Islet of Langerhans (tissue), 1 donor: ENCODE data around the gene ZFYVE28.

ENCODE experiments used
- FAIRE-seq: peaks from one replicate; lab custom pipeline; 2011; peaks lifted over from hg19 to GRCh38; lab: Jason Lieb, UNC

Gene ZFYVE28

GRCh38 chr4:2331519-2332200 lies 86.8 kb downstream of the ZFYVE28 start:
- no peak for FAIRE-seq

- FAIRE-seq: no peak
These were observed 87.4 kb downstream of the ZFYVE28 start for GRCh38 chr4:2331043-2331420.

GRCh38 chr4:2330091-2331042 lies 88.1 kb downstream of the ZFYVE28 start:
- peak; percentile 45 for FAIRE-seq

GRCh38 chr4:2327579-2327978 lies 90.9 kb downstream of the ZFYVE28 start:
- FAIRE-seq: peak; percentile 17

GRCh38 chr4:2324891-2325290 lies 93.6 kb downstream of the ZFYVE28 start:
- FAIRE-seq: no peak

- no peak for FAIRE-seq
These were observed 95.6 kb downstream of the ZFYVE28 start for GRCh38 chr4:2322841-2323240.

- no peak for FAIRE-seq
These were observed 96.2 kb downstream of the ZFYVE28 start for GRCh38 chr4:2322227-2322626.

- no peak for FAIRE-seq
These were observed 96.9 kb downstream of the ZFYVE28 start for GRCh38 chr4:2321279-2322196.

GRCh38 chr4:2320746-2321145 lies 97.7 kb downstream of the ZFYVE28 start:
- no peak for FAIRE-seq

- no peak for FAIRE-seq
These were observed 98.3 kb downstream of the ZFYVE28 start for GRCh38 chr4:2320152-2320551.

- FAIRE-seq: no peak
These were observed 99.6 kb downstream of the ZFYVE28 start for GRCh38 chr4:2318885-2319284.

- no peak for FAIRE-seq
These were observed 100.0 kb downstream of the ZFYVE28 start for GRCh38 chr4:2318476-2318875.

- FAIRE-seq: no peak
These were observed 105.1 kb downstream of the ZFYVE28 start for GRCh38 chr4:2313366-2313765.

GRCh38 chr4:2306773-2307410 lies 111.6 kb downstream of the ZFYVE28 start:
- no peak for FAIRE-seq

- no peak for FAIRE-seq
These were observed 112.5 kb downstream of the ZFYVE28 start for GRCh38 chr4:2305766-2306501.

GRCh38 chr4:2304877-2305561 lies 113.4 kb downstream of the ZFYVE28 start:
- FAIRE-seq: no peak

GRCh38 chr4:2304321-2304876 lies 114.0 kb downstream of the ZFYVE28 start:
- no peak for FAIRE-seq

- FAIRE-seq: no peak
These were observed 114.6 kb downstream of the ZFYVE28 start for GRCh38 chr4:2303686-2304320.

- no peak for FAIRE-seq
These were observed 115.2 kb downstream of the ZFYVE28 start for GRCh38 chr4:2303121-2303685.
